Activated T-helper 9 cell treated with anti-CD3 and anti-CD28 coated beads, Interleukin-2, amount 50 U/mL, for 16 hours (primary cell): ENCODE measurements around the gene ST3GAL5.

Experiments used
- DNase-seq: peaks from one replicate; pipeline ENCODE4 v3.0.0-alpha.2; 2020; ENCODE audit warnings: low read depth

ST3GAL5 gene

GRCh38 chr2:85806358-85807118 is 82.3 kb downstream of the ST3GAL5 start:
- DNase-seq = no peak

DNA sequence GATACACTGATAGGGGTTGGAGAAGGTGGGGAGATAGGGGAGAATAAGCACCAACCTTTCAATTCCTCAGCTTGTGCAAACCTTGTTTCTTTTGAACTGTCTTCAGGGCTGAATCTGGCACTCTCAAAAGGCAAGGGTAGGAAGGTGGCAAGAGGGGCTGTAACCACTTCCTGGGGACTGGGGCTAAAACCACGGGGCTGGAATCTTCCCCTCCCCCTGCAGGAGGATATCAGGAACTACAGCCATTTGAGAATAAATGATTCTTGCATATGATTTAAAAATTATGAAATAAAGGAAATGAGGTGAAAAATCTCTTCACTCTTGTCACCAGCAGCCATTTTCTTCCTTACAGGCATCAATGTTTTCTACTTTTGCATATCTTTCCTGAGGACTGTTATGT is 84.2 kb downstream of the ST3GAL5 start:
- DNase-seq = no peak

DNA sequence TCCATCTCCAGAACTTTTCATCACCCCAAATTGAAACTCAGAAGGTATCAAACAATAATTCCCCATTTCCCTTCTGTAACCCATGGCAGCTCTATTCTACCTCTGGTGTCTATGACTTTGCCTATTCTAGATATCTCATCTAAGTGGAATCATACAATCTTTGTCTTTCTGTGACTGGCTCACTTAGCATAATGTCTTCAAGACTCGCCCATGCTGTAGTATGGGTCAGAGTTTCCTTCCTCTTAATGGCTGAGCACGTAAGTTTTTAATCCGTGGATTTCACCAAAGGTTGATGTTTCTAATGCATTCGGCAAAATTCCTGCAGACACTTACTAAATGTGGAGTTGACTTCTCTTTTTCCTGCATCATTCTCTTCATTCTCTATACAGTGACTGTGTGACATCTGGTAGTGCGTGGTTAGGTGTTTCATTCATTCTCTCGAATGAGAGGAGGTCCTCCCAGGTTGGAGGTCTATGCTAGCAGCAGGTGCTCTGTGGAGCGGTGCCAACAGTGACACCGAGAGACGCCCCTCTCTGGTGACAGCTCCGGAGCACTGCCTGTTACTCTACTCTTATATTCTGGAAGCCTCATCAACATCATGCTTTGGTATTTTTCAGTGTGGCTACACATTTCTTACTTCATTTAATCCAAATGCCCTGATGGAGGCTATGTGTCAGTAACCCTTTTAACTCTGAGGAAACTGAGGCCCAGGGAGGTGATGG is 84.9 kb downstream of the ST3GAL5 start:
- DNase-seq = no peak

DNA sequence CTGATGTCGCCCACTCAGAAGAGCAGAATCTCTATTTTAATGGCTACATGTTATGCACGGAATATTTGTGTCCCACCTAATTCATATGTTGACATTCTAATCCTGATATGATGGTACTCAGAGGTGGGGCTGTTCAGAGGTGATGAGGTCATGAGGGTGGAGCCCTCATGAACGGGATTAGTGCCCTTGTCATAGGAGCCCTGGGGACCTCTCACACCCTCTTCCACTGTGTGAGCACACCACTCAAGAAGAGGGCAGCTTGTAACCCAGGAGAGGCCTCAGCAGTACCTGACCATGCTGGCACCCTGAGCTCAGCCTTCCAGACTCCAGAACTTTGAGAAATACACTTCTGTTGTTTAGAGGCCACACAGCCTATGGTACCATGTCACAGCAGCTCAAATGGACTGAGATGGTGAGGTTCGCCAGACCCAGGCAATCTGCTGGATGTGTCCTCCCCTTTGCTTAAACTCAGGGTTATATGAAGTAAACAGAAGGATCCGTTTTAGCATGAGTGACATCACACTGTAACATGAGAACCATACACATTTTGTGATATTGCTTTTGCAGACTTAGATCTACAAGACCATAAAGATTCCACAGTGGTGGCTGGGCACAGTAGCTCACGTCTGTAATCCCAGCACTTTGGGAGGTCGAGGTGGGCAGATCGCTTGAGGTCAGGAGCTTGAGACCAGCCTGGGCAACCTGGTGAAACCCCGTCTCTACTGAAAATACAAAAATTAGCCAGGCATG is 86.3 kb downstream of the ST3GAL5 start:
- no peak for DNase-seq

DNA sequence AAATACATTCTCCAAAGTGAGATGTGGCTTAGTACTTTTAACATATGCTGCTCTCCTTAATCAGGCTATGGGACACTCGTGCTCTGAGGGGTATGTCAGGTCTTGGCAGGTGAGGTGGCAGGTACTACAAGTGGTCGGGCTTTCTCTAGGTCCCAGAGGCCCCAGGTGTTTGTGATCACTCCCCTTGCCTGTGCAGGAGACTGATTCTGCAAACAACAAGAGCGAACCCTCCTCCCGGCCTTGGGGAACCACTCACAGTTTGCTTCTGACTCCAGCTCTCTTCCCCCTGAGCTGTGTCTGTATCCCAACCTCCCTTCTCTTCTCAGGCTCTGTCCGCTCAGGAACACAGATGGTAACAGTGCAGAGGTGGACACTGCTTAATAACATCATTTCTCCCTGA is 86.9 kb downstream of the ST3GAL5 start:
- DNase-seq = no peak

- no peak for DNase-seq
These were observed 88.2 kb downstream of the ST3GAL5 start for GRCh38 chr2:85800586-85800985.

DNA sequence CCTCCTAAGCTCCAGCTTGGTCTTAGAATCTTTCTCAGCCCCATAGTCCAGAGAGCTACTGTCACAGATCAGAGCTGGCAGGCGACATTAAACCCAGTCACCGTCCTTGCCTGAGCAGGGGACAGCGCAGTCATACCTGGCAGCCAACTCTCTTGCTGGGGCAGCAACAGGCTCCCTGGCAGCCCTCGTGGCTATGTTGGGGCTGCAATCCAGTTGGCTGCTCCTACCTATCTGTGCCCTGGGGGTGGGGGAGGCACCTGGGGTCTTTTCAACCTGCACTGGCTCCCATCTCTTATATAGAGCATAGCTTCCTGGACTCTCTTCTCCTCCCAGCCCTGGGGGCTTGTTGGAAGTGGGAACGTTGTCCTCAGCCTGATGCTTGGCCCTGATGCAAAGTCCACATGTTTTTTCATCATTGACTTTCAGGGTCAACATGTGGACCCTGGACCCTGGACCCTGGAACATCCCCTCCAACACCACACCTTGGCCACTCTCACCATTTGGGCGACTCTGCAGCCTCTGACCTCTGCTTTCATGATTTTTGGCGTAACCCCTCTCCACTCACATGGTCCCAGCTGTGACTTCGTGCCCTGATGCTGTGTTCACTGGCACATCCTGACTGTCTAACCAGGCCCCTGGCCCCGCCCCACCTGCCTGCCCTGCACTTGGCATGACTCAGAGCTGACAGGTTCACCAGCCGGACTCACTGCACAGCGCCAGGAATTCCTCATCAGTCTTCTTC is 89.4 kb downstream of the ST3GAL5 start:
- no peak for DNase-seq

GRCh38 chr2:85797921-85798320 is 90.9 kb downstream of the ST3GAL5 start:
- no peak for DNase-seq

DNA sequence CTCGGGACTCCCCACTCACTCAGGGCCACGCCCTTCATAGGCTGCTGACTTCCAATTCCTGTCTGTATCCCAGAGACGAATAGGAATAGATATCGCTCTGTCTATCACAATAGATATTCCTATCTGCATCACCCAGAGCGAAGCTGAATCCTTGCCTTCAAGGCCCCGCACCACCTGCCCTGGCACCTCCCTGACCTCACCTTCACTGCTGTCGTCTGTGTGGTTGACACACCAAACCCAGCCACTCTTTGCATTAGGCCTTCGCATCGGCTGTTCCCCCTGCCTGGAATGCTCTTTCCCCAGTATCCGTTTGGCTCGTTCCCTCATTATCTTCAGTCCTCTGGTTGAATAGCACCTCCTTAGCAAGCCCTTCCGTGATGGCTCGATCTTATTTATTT is 91.5 kb downstream of the ST3GAL5 start:
- DNase-seq = no peak

DNA sequence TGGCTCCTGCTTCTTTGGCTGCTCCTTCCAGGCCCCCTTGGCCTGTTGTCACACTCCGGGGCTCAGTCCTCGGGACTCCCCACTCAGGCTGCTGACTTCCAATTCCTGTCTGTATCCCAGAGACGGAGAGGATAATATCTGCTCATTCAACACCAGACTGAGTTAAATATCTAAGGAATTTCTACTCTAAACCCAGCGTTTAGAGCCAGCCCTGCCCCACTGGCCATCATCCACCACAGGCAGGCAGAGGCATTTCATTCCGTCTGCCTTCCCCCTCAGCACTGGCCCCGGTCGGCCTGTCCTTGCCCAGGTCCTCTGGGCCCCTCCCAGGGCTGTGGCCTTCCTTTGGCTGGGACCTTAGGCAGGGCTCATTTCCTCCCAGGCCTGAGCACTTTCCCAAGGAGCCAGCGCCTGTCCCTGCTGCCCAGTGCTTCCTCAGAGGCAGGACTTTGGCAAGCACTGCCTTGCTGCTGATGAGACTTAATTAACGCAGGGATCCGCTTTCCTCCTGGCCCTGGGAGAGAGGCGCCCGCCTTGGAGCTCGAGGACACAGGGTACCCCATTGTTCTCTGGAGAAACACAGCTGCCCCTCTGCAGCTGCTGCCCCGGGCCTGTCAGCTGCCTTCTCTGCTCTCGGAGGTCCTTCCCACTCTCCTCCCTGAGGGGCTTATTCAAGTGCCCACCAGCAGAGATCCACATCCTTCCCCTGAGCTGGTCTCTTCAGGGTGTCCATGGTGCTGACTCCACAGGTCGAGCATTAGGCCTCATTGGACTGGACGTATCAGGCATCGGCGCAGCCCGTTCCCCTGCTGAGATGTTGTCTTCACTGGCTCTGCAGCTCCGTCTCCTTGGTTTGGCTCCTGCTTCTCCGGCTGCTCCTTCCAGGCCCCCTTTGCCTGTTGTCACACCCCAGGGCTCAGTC is 92.2 kb downstream of the ST3GAL5 start:
- no peak for DNase-seq

DNA sequence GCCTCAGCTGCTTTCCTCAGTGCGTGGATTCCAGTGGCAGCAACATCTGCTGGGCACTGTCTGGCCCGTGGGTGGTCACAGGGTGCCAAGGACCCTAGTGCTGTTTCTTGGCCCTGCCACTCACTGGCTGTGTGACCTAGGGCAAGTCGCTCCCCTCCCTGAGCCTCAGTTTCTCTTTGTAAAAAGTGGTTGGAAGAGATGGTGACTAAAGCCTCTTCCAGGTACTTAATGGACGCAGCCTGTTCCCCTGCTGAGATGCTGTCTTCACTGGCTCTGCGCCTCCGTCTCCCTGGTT is 92.8 kb downstream of the ST3GAL5 start:
- no peak for DNase-seq

DNA sequence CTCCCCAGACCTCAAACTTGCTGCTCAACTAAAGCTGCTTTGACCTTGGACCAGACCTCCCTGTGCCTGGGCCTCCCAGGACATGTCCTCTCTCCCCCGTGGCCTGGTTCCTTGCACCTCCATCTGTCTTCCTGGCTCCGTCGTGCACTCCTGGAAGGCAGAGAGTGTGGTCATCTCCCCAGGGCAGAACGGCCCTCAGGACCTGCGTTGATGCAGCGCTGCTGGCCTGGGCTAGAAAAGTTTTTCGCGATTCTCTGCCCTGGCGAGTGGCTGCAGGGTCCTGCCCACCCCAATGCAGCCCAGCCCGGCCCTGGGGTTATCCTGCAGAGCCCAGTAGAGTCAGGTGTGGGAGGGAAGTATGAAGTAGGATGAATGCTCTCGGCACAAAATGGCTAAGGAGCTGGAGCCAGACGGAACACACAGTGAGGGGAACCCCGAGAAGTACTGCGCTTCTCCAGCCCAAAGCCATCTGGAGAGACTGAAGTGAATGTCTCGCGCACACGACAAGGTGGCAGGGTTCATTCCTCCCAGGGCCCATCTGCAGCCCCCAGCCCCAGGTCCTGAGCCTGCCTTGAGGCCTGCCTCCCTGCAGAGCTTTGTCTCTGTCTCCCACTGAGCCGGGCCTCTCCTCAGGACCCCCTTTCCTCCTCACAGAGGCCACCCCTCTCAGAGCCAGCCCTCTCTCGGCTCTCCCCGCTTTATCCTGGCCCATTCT is 93.3 kb downstream of the ST3GAL5 start:
- DNase-seq = no peak

DNA sequence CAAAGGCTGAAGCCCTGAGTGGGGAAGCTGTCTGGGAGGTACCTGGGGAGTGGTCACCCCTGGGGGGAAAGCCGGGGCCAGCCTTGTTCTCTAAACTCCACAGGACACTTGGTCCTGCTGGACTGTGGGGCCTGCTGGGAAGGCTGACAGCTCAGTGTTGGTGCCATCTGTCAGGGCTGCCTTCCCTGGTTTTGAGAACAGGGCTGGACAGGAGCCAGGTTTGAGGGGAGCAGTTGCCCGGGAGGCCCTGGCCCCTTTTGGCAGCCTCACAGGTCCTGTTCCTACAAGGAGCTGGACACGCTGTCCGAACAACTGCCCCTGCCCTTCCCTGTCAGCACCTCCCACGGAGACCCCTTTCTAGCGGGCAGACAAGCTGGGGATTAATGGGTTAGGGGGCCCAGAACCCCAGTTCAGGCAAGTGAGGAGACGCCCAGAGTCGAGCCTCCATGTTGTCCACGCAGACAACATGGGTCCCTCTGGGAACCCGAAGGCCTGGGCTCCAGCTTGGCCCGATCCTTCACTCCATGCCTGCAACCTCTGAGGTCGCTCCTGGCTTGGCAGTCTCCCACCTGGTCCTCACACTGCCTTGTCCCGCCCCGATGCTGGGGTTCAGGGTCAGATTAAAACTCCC is 94.2 kb downstream of the ST3GAL5 start:
- no peak for DNase-seq

GRCh38 chr2:85794038-85794441 is 94.8 kb downstream of the ST3GAL5 start:
- no peak for DNase-seq

DNA sequence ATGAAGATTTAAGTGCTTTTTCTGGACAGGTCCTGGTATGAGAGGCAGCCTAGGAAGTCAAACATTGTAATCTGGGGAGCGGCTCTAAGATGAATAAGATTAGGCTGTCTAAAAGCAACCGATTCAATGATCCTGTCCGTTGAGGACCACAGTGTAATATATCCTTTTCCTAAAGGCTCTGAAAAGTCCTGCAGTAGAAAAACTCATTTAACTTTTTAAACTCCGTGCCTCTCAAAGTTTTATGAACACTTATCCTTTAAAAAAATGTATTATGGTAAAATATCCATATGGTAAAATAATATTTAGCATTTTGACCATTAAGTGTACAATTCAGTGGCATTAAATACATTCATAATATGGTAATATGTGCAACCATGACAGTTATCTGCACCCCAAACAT is 95.2 kb downstream of the ST3GAL5 start:
- no peak for DNase-seq

DNA sequence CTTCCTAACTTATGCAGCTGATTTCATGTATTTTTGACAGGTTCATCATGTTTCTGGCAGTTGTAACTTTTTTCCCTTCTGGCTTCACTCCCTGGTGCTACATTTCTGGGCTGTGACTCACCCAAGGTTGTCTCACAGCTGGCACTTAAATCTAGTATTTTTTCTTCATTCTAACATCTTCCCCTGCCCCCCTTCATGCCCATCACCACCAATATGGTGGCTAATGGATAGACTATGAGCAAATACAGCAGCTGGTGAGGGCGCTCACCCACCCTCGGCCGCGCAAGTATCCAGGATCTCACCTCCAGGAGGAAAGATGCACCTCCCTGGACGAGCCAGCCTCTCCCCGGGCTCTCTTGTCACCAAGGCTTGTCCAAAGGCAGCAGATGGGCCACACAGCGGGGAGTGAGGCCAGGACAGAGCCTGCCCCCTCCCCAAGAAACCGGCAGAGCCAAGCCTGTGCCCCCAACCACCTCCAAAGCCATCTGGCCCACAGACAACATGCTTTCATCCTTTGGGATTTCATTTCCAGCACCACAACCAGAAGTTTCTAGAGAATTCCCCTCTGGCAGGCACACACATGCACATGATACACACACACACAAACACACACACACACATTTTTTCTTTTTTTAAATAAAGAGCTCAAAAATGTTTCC is 95.9 kb downstream of the ST3GAL5 start:
- DNase-seq = no peak

- DNase-seq = no peak
These were observed 96.9 kb downstream of the ST3GAL5 start for GRCh38 chr2:85791704-85792565.

DNA sequence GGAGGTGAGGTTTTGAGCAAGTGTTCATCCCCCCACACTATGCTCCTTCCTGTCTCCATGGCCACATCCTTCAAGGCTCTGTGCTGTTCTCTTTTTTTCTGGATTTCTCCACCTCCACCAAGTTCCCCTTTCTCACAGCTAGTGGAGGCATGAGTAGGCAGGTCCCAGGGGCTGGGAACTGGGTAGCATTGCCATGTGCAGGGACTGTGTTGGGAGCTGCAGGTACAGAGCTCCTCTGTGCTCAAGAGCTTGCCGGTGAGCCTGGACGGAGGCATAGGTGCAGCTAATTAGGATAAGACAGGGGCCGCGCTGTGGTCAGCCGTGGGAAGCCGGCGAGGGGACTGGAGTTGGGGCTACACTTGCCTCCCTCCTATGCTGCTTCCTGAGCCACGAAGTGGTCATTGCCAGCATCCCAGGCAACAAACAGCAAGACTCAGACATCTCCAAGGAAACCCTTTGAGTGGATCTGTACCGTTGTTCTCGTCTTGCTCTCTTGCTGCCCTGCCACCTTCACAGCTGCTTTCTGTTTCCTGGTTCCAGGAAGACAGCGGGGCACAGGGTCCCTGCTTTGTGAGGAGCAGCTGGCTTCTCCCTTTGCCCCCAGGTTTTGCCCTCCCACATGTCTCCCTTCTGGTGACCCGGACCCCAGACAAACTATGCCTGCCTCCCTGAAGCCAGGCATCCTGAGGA is 98.1 kb downstream of the ST3GAL5 start:
- no peak for DNase-seq
